Thymus (tissue), 11 donors: ENCODE measurements around the gene CCDC80. TPM values are rescaled to one million over a fixed set of nuclear protein-coding genes. Genes with fewer than 3 reads are reported as not detected.
"Not testable (repeated sequence)": the region's sequence is repeated elsewhere in the genome, so short reads cannot be mapped to it uniquely, and the experiment has no call there.

Experiments
- DNase-seq, 9 donors: peaks; one replicate each; pipeline ENCODE4 v3.0.0-alpha.2; 2013; ENCODE audit warnings: low spot score in 9 of 9, low read depth in 6 of 9, missing footprints in 1 of 9
- H3K27ac ChIP-seq, 2 donors: one replicate each; pipeline ENCODE4 v1.5.1; 2013; ENCODE audit warnings: control low read depth in 1 of 2, low read depth in 1 of 2, low read length in 1 of 2, mild to moderate bottlenecking in 1 of 2, moderate library complexity in 1 of 2
- H3K27me3 ChIP-seq, 2 donors: one replicate each; pipeline ENCODE4 v1.5.1; 2013; ENCODE audit warnings: low read length in 1 of 2; ENCODE audit not compliant: control insufficient read depth in 2 of 2, insufficient read depth in 1 of 2
- H3K36me3 ChIP-seq, 2 donors: one replicate each; pipeline ENCODE4 v1.5.1; 2013; ENCODE audit warnings: low read length in 1 of 2, mild to moderate bottlenecking in 1 of 2, moderate library complexity in 1 of 2; ENCODE audit not compliant: control insufficient read depth in 2 of 2, insufficient read depth in 2 of 2
- H3K4me1 ChIP-seq, 2 donors: one replicate each; pipeline ENCODE4 v1.5.1; 2013; ENCODE audit warnings: low read length in 2 of 2; ENCODE audit not compliant: control insufficient read depth in 2 of 2, insufficient read depth in 2 of 2
- H3K4me3 ChIP-seq, 2 donors: one replicate each; pipeline ENCODE4 v1.5.1; 2013; ENCODE audit warnings: low read length in 2 of 2, control low read depth in 1 of 2, mild to moderate bottlenecking in 1 of 2
- H3K9me3 ChIP-seq, 2 donors: one replicate each; pipeline ENCODE4 v1.5.1; 2013; ENCODE audit warnings: low read length in 1 of 2, mild to moderate bottlenecking in 1 of 2; ENCODE audit not compliant: control insufficient read depth in 2 of 2, insufficient read depth in 1 of 2
- WGBS: extraction: QIAGEN DNeasy Blood & Tissue Kit; methylation state at CpG from one replicate; pipeline ENCODE4 v1.1.7; 2013; 5-methylcytosine and 5-hydroxymethylcytosine counted together
- polyA plus RNA-seq: library from polyadenylated mRNA; stranded (reverse); fragments of 200-250 nt; gene quantifications from one replicate; pipeline ENCODE4 v1.2.3, GENCODE V29; 2013
- total RNA-seq: library from RNA; stranded (reverse); fragments of 120-200 nt; gene quantifications from one replicate; pipeline ENCODE4 v1.2.4, GENCODE V29; 2013
- donor health status: healthy.

CCDC80 gene
- total and polyA plus RNA-seq, 2 donors = 10.6 to 13.6 TPM

- H3K27ac ChIP-seq = no peak overlapping the region
- WGBS = 93% methylated on average over 4 of the region's 4 CpGs
- peaks cover 0 to 9% of the 10 kb centered on the region in 2 donors for H3K4me1 ChIP-seq
- H3K36me3 ChIP-seq = no peaks in the 10 kb centered on the region
- no peaks in the 10 kb centered on the region for H3K27me3 ChIP-seq
- no peaks in the 10 kb centered on the region for H3K9me3 ChIP-seq
- no peak overlapping the region for H3K4me3 ChIP-seq
- peak in 3 of 9 donors; percentile 14 to 46 (median 14) for DNase-seq
Measured at GRCh38 chr3:112671930-112672715, 31.2 kb upstream of the CCDC80 start.

- Histone ChIP-seq H3K4me1 (no peaks in the 10 kb centered on the region), H3K27ac (no peak overlapping the region), H3K4me3 (no peak overlapping the region), H3K27me3 (no peaks in the 10 kb centered on the region), H3K9me3 (no peaks in the 10 kb centered on the region), H3K36me3 (no peaks in the 10 kb centered on the region)
- no peak for DNase-seq
- 85% methylated on average over 7 of the region's 7 CpGs for WGBS
Measured at GRCh38 chr3:112670824-112671223, 29.9 kb upstream of the CCDC80 start.

GRCh38 chr3:112667599-112667998 lies 26.7 kb upstream of the CCDC80 start:
- H3K4me1 ChIP-seq = no peaks in the 10 kb centered on the region
- WGBS = 90% methylated on average over 4 of the region's 4 CpGs
- H3K27ac ChIP-seq = no peak overlapping the region
- no peaks in the 10 kb centered on the region for H3K9me3 ChIP-seq
- DNase-seq = no peak
- H3K27me3 ChIP-seq = no peaks in the 10 kb centered on the region
- H3K4me3 ChIP-seq = no peak overlapping the region
- H3K36me3 ChIP-seq = no peaks in the 10 kb centered on the region

- 96% methylated on average over 7 of the region's 9 CpGs for WGBS
- not testable (repeated sequence) for H3K4me1 ChIP-seq, H3K27me3 ChIP-seq, H3K9me3 ChIP-seq, H3K36me3 ChIP-seq, H3K27ac ChIP-seq, DNase-seq, H3K4me3 ChIP-seq
Measured at GRCh38 chr3:112665009-112665408, 24.1 kb upstream of the CCDC80 start.

- Histone ChIP-seq H3K36me3 (no peaks in the 10 kb centered on the region), H3K4me3 (no peak overlapping the region), H3K27ac (no peak overlapping the region), H3K27me3 (no peaks in the 10 kb centered on the region), H3K9me3 (no peaks in the 10 kb centered on the region), H3K4me1 (no peaks in the 10 kb centered on the region)
- DNase-seq = no peak
Measured at GRCh38 chr3:112656043-112656442, 15.1 kb upstream of the CCDC80 start.

GRCh38 chr3:112654979-112655378 lies 14.0 kb upstream of the CCDC80 start:
- DNase-seq = no peak
- over 99% methylated on average over 4 of the region's 4 CpGs for WGBS
- Histone ChIP-seq H3K4me1 (no peaks in the 10 kb centered on the region), H3K27me3 (no peaks in the 10 kb centered on the region), H3K27ac (no peak overlapping the region), H3K4me3 (no peak overlapping the region), H3K36me3 (no peaks in the 10 kb centered on the region), H3K9me3 (no peaks in the 10 kb centered on the region)

GRCh38 chr3:112654492-112654891 lies 13.5 kb upstream of the CCDC80 start:
- no peaks in the 10 kb centered on the region for H3K4me1 ChIP-seq
- no peaks in the 10 kb centered on the region for H3K27me3 ChIP-seq
- no peaks in the 10 kb centered on the region for H3K36me3 ChIP-seq
- 97% methylated on average over 5 of the region's 5 CpGs for WGBS
- H3K4me3 ChIP-seq = no peak overlapping the region
- no peaks in the 10 kb centered on the region for H3K9me3 ChIP-seq
- no peak for DNase-seq
- H3K27ac ChIP-seq = no peak overlapping the region

GRCh38 chr3:112653881-112654300 lies 12.9 kb upstream of the CCDC80 start:
- no peak for DNase-seq
- 97% methylated on average over 5 of the region's 5 CpGs for WGBS

GRCh38 chr3:112653209-112653871 lies 12.4 kb upstream of the CCDC80 start:
- DNase-seq = no peak
- no peak overlapping the region for H3K27ac ChIP-seq
- H3K9me3 ChIP-seq = no peaks in the 10 kb centered on the region
- no peaks in the 10 kb centered on the region for H3K27me3 ChIP-seq
- H3K4me1 ChIP-seq = no peaks in the 10 kb centered on the region
- no peak overlapping the region for H3K4me3 ChIP-seq
- H3K36me3 ChIP-seq = no peaks in the 10 kb centered on the region
- WGBS = 76% methylated on average over 5 of the region's 5 CpGs

More at GRCh38 chr3:112653881-112654300, 12.9 kb upstream of the CCDC80 start:
- Histone ChIP-seq H3K27ac (no peak overlapping the region), H3K4me3 (no peak overlapping the region), H3K9me3 (no peaks in the 10 kb centered on the region), H3K4me1 (no peaks in the 10 kb centered on the region), H3K27me3 (no peaks in the 10 kb centered on the region), H3K36me3 (no peaks in the 10 kb centered on the region)
